Brain microvascular endothelial cell (primary cell): Measurements from ENCODE around the gene TMPRSS11D.

ENCODE experiments used
- DNase-seq: peaks from one replicate; pipeline ENCODE4 v3.0.0-alpha.2; 2020
- H3K27ac ChIP-seq: fragments of 250-450 bp; sonication (Bioruptor Pico); 2 replicates; pipeline ENCODE4 v1.5.1; 2020; ENCODE audit warnings: mild to moderate bottlenecking, moderate library complexity
- H3K27me3 ChIP-seq: fragments of 250-450 bp; sonication (Bioruptor Pico); replicated peaks from 2 replicates; pipeline ENCODE4 v1.5.1; 2020; ENCODE audit warnings: mild to moderate bottlenecking
- H3K36me3 ChIP-seq: fragments of 250-450 bp; sonication (Bioruptor Pico); replicated peaks from 2 replicates; pipeline ENCODE4 v1.5.1; 2020; ENCODE audit warnings: mild to moderate bottlenecking
- H3K4me3 ChIP-seq: 2 replicates; pipeline ENCODE4 v1.5.1; 2011; ENCODE audit warnings: low read depth, mild to moderate bottlenecking, control low read depth, low read length, moderate library complexity
- in situ Hi-C: cut with HindIII; loops from 2 replicates; pipeline ENCODE4 v1.10.0; 2017; ENCODE audit warnings: low sequenced_read_pairs, low pct_ligation_motif_present
- TF ChIP-seq, protein P1 (sequence below): IDR thresholded peaks from 2 replicates; pipeline ENCODE4 v1.5.1; 2011; ENCODE audit warnings: low read depth, mild to moderate bottlenecking, moderate library complexity, low read length, control low read depth, inconsistent platforms; ENCODE audit errors: missing control alignments

The TMPRSS11D gene

DNA sequence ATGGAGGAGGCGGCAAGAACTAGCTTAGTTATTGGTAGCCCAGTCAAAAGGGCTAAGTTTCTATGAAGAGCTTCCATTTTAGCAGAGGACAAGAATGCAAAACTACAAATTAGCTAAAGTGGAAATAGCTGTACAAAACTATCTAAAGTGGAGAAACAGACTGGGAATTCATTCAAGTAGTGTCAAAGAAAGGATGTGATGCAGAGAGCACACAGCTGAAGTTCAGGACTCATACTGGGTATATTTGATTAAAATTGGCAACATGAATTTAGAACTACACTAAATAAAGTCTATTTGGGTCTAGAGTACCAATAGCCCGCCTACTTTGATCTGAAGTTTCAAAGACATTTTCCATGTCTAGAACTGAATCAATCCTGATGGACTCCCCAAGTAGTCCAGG is 96.5 kb downstream of the TMPRSS11D start:
- H3K4me3 ChIP-seq: no peak overlapping the region
- TF ChIP-seq, protein P1, sequence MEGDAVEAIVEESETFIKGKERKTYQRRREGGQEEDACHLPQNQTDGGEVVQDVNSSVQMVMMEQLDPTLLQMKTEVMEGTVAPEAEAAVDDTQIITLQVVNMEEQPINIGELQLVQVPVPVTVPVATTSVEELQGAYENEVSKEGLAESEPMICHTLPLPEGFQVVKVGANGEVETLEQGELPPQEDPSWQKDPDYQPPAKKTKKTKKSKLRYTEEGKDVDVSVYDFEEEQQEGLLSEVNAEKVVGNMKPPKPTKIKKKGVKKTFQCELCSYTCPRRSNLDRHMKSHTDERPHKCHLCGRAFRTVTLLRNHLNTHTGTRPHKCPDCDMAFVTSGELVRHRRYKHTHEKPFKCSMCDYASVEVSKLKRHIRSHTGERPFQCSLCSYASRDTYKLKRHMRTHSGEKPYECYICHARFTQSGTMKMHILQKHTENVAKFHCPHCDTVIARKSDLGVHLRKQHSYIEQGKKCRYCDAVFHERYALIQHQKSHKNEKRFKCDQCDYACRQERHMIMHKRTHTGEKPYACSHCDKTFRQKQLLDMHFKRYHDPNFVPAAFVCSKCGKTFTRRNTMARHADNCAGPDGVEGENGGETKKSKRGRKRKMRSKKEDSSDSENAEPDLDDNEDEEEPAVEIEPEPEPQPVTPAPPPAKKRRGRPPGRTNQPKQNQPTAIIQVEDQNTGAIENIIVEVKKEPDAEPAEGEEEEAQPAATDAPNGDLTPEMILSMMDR: no peak
- no peak overlapping the region for H3K27ac ChIP-seq
- H3K36me3 ChIP-seq: no peaks in the 10 kb centered on the region
- H3K27me3 ChIP-seq: no peaks in the 10 kb centered on the region
- DNase-seq: no peak
- in situ Hi-C loops: no loop called here

DNA sequence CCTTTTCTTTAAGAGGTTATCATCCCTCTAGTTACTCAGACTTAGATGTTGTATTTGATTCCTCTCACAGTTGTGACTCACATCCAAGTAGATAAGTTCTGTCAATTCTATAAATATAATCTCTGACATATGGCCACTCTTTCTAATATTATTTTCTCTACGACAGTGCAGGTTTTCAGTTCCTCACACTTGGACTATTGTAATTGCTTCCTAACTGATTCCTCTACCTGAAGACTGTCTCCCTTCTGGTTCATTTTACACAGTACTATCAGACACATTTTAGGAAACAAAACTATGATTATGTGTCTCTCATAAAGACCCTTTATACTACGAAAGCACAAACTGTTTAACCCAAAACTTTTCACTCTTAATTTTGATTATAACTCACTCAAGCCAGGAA is 98.3 kb downstream of the TMPRSS11D start:
- H3K27ac ChIP-seq: no peak overlapping the region

DNA sequence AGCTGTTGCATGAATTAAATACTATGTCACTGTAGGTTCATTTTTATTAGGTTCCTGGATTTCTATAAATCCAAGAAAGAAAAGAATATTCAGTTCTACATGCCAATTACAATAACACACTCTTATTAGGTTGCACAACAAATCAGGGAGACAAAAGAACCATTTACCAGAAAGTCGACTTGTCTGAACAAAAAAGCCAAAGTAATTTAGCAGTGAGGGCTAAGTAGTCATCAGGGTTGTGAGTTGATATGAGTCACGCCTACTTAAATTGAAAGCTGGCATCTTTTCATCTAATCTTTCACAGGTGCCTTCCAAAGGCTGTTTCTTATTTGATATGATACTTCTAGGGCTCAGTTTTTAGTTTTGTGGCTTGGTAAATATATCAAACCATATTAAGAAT is 104.2 kb downstream of the TMPRSS11D start:
- no peak for DNase-seq
- TF ChIP-seq, protein P1: no peak
- Histone ChIP-seq H3K36me3 (no peaks in the 10 kb centered on the region), H3K27me3 (no peaks in the 10 kb centered on the region), H3K4me3 (no peak overlapping the region), H3K27ac (no peak overlapping the region)
- in situ Hi-C loops: no loop called here

More for the DNA sequence above, 98.3 kb downstream of the TMPRSS11D start:
- no peak overlapping the region for H3K4me3 ChIP-seq
- TF ChIP-seq, protein P1: no peak
- in situ Hi-C loops: no loop called here
- H3K27me3 ChIP-seq: no peaks in the 10 kb centered on the region
- H3K36me3 ChIP-seq: no peaks in the 10 kb centered on the region
- DNase-seq: no peak

DNA sequence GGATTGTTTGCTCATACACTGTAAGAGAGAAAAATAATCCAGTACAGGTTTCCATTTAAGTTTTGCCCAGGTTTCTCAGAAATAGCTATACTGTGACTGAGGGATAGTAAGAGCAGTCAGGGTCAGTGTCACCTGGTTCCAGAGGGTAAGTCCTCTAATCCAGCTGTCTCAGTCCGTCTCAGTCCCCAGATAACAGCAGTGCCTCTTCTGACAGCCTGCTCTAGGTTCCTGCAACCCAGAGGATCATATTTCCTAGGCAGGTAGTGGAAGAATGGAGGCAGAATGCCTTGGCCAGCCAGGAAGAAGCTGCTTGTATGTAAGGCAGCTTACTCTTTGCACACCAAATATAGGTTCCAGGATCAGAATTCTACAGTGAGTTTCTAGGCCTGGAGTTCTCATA is 107.1 kb downstream of the TMPRSS11D start:
- H3K36me3 ChIP-seq: no peaks in the 10 kb centered on the region
- H3K27ac ChIP-seq: no peak overlapping the region
- in situ Hi-C loops: no loop called here
- TF ChIP-seq, protein P1: no peak
- no peaks in the 10 kb centered on the region for H3K27me3 ChIP-seq
- H3K4me3 ChIP-seq: no peak overlapping the region
- no peak for DNase-seq
